HepG2 (cell line): ENCODE data around the gene S100A9.

Source experiments
- RELA ChIP-seq: sonication (generic); formaldehyde crosslinking; IDR thresholded peaks from 2 replicates; pipeline ENCODE4 v1.4.0; 2020; ENCODE audit warnings: missing genetic modification reagents
- ZFP36L2 ChIP-seq: sonication (generic); formaldehyde crosslinking; IDR thresholded peaks from 2 replicates; pipeline ENCODE4 v1.4.0; 2020; ENCODE audit warnings: missing genetic modification reagents
- TF ChIP-seq, protein P1 (sequence below): sonication (generic); formaldehyde crosslinking; IDR thresholded peaks from 2 replicates; pipeline ENCODE4 v1.4.0; 2020; ENCODE audit warnings: missing genetic modification reagents, mild to moderate bottlenecking, borderline replicate concordance

DNA sequence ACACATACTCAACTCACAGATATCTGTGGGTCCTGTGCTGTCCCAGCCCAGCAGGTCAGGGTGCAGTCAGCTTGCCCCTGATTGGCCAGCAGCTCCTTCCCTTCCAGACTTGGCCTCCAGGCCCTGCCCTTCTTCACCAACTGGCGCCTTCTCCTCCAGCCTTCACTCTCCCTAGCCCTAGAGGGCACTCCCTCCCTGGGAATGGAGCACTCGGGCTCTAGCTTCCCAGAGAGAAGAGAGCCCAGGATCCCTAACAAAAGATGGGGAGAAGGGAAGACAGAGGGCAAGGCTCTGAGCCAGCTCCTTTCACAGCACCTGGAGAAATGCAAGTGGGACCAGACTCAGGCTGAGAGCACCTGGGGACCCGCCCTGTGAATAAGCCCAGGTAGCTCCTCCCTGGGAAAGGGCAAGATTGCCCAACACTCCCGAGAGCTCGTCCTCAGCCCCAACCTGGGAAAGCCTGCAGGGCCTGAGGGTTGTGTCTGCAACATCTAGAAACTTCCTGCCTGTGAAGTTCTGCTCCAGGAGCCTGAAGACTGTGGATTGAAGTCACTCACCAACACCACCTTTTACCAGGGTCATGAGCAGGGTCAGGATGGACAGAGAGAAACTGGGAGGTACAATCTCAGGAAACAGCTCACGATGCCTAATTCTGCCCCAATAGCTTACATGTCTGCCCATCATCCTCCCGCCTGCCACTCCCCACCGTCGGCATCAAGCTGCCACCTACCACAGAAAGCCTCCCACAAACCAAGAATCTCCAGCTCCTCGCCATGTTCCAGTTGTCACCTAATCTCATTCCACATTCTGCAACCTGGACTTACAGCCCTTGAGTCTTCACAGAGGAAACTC lies 8.9 kb upstream of the S100A9 start, which contains the start of gene PGLYRP4:
- TF ChIP-seq, protein P1, sequence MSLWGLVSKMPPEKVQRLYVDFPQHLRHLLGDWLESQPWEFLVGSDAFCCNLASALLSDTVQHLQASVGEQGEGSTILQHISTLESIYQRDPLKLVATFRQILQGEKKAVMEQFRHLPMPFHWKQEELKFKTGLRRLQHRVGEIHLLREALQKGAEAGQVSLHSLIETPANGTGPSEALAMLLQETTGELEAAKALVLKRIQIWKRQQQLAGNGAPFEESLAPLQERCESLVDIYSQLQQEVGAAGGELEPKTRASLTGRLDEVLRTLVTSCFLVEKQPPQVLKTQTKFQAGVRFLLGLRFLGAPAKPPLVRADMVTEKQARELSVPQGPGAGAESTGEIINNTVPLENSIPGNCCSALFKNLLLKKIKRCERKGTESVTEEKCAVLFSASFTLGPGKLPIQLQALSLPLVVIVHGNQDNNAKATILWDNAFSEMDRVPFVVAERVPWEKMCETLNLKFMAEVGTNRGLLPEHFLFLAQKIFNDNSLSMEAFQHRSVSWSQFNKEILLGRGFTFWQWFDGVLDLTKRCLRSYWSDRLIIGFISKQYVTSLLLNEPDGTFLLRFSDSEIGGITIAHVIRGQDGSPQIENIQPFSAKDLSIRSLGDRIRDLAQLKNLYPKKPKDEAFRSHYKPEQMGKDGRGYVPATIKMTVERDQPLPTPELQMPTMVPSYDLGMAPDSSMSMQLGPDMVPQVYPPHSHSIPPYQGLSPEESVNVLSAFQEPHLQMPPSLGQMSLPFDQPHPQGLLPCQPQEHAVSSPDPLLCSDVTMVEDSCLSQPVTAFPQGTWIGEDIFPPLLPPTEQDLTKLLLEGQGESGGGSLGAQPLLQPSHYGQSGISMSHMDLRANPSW: no peak
- TF ChIP-seq RELA (CRISPR knock-in tag) (no peak), ZFP36L2 (no peak)
